Measurements from ENCODE around the gene NFATC2. TPM values are rescaled to one million over a fixed set of nuclear protein-coding genes. Genes with fewer than 3 reads are reported as not detected.

NFATC2 gene
- total RNA-seq, 1 donor from 2014 or later, result 2.0 TPM

GRCh38 chr20:51432875-51433274 is 109.6 kb downstream of the NFATC2 start:
- Mint-ChIP-seq H3K4me3 (ENCODE audit: unreplicated experiment) (no peak overlapping the region), H3K4me1 (ENCODE audit: low read depth) (peaks cover 22% of the 10 kb centered on the region), H3K27ac (ENCODE audit: unreplicated experiment) (no peak overlapping the region), H3K27me3 (ENCODE audit: low read depth) (no peaks in the 10 kb centered on the region), H3K9me3 (ENCODE audit: low read depth) (no peaks in the 10 kb centered on the region), H3K36me3 (ENCODE audit: low read depth) (peaks cover 1% of the 10 kb centered on the region)
- no peak for TF ChIP-seq CTCF (IDR thresholded peaks at IDR 0.05)
- DNase-seq (ENCODE audit: low spot score), result no peak

- no peak overlapping the region for H3K27ac Mint-ChIP-seq (ENCODE audit: unreplicated experiment)
- no peak for DNase-seq (ENCODE audit: low spot score)
- peaks cover 1% of the 10 kb centered on the region for H3K36me3 Mint-ChIP-seq (ENCODE audit: low read depth)
- no peak overlapping the region for H3K4me3 Mint-ChIP-seq (ENCODE audit: unreplicated experiment)
- H3K4me1 Mint-ChIP-seq (ENCODE audit: low read depth), result peaks cover 26% of the 10 kb centered on the region
- no peaks in the 10 kb centered on the region for H3K9me3 Mint-ChIP-seq (ENCODE audit: low read depth)
- TF ChIP-seq CTCF (IDR thresholded peaks at IDR 0.05), result no peak
- H3K27me3 Mint-ChIP-seq (ENCODE audit: low read depth), result no peaks in the 10 kb centered on the region
Observed at GRCh38 chr20:51432251-51432784, 110.2 kb downstream of the NFATC2 start.

GRCh38 chr20:51431321-51431720 is 111.2 kb downstream of the NFATC2 start:
- H3K4me1 Mint-ChIP-seq (ENCODE audit: low read depth), result peaks cover 26% of the 10 kb centered on the region
- H3K27ac Mint-ChIP-seq (ENCODE audit: unreplicated experiment), result no peak overlapping the region
- TF ChIP-seq CTCF (IDR thresholded peaks at IDR 0.05), result no peak
- H3K9me3 Mint-ChIP-seq (ENCODE audit: low read depth), result no peaks in the 10 kb centered on the region
- H3K27me3 Mint-ChIP-seq (ENCODE audit: low read depth), result no peaks in the 10 kb centered on the region
- peaks cover 1% of the 10 kb centered on the region for H3K36me3 Mint-ChIP-seq (ENCODE audit: low read depth)
- no peak for DNase-seq (ENCODE audit: low spot score)
- H3K4me3 Mint-ChIP-seq (ENCODE audit: unreplicated experiment), result no peak overlapping the region

GRCh38 chr20:51430198-51430950 is 112.1 kb downstream of the NFATC2 start:
- Mint-ChIP-seq H3K9me3 (ENCODE audit: low read depth) (no peaks in the 10 kb centered on the region), H3K27me3 (ENCODE audit: low read depth) (no peaks in the 10 kb centered on the region), H3K4me1 (ENCODE audit: low read depth) (peaks cover 26% of the 10 kb centered on the region), H3K27ac (ENCODE audit: unreplicated experiment) (no peak overlapping the region), H3K36me3 (ENCODE audit: low read depth) (peaks cover 1% of the 10 kb centered on the region), H3K4me3 (ENCODE audit: unreplicated experiment) (no peak overlapping the region)
- no peak for DNase-seq (ENCODE audit: low spot score)
- TF ChIP-seq CTCF (IDR thresholded peaks at IDR 0.05), result no peak

GRCh38 chr20:51429696-51430095 is 112.8 kb downstream of the NFATC2 start:
- Mint-ChIP-seq H3K4me3 (ENCODE audit: unreplicated experiment) (no peak overlapping the region), H3K27me3 (ENCODE audit: low read depth) (no peaks in the 10 kb centered on the region), H3K27ac (ENCODE audit: unreplicated experiment) (no peak overlapping the region), H3K4me1 (ENCODE audit: low read depth) (peaks cover 21% of the 10 kb centered on the region), H3K36me3 (ENCODE audit: low read depth) (peaks cover 1% of the 10 kb centered on the region), H3K9me3 (ENCODE audit: low read depth) (no peaks in the 10 kb centered on the region)
- TF ChIP-seq CTCF (IDR thresholded peaks at IDR 0.05), result no peak
- DNase-seq (ENCODE audit: low spot score), result no peak

Data from chondrocyte (in vitro differentiated cells).